H1 (cell line): ENCODE results near the gene PTPN18. TPM values are rescaled to one million over a fixed set of nuclear protein-coding genes. Genes with fewer than 3 reads are reported as not detected.

Source experiments
- CTCF ChIA-PET: fragments of 300-600 bp; sonication (Branson Sonifier 250); formaldehyde crosslinking; loops from one replicate; lab custom pipeline; 2021; ENCODE audit not compliant: partially characterized antibody; lab: Charles Lee
- POLR2A ChIA-PET: fragments of 300-600 bp; sonication (Branson Sonifier 250); formaldehyde crosslinking; loops from one replicate; lab custom pipeline; 2021; ENCODE audit warnings: inconsistent platforms; ENCODE audit not compliant: partially characterized antibody; lab: Charles Lee
- DNase-seq, 2 experiments: peaks; one replicate each; pipeline versions ENCODE4 v3.0.0 to v3.0.0-alpha.2; 2010 to 2022; ENCODE audit warnings: low spot score in 2 of 2, low read depth in 1 of 2, mixed read lengths in 1 of 2
- FAIRE-seq: peaks from 2 replicates; lab custom pipeline; 2011; peaks lifted over from hg19 to GRCh38; lab: Jason Lieb, UNC
- H2AFZ ChIP-seq: 2 replicates; pipeline ENCODE4 v1.8.1; 2012; ENCODE audit warnings: low read length, inconsistent platforms
- H2AK5ac ChIP-seq: 2 replicates; pipeline ENCODE4 v1.6.1; 2013; ENCODE audit warnings: low read depth, low read length
- H2BK120ac ChIP-seq: replicated peaks from 2 replicates; pipeline ENCODE3; 2013; ENCODE audit warnings: low read depth, low read length, inconsistent platforms
- H2BK12ac ChIP-seq: 2 replicates; pipeline ENCODE4 v1.6.1; 2013; ENCODE audit warnings: low read depth, low read length
- H2BK15ac ChIP-seq: 2 replicates; pipeline ENCODE4 v1.6.1; 2013; ENCODE audit warnings: low read length
- H2BK20ac ChIP-seq: 2 replicates; pipeline ENCODE4 v1.6.1; 2013; ENCODE audit warnings: low read length
- H2BK5ac ChIP-seq: 2 replicates; pipeline ENCODE4 v1.6.1; 2013; ENCODE audit warnings: low read depth, low read length
- H3K14ac ChIP-seq: 2 replicates; pipeline ENCODE4 v1.6.1; 2013; ENCODE audit warnings: inconsistent platforms; ENCODE audit not compliant: insufficient read length
- H3K18ac ChIP-seq: 2 replicates; pipeline ENCODE4 v1.6.1; 2013; ENCODE audit warnings: low read length; ENCODE audit errors: extremely low read depth
- H3K23ac ChIP-seq: 2 replicates; pipeline ENCODE4 v1.6.1; 2013; ENCODE audit warnings: inconsistent platforms; ENCODE audit not compliant: insufficient read length
- H3K23me2 ChIP-seq: 2 replicates; pipeline ENCODE4 v1.6.1; 2013; ENCODE audit warnings: low read depth, low read length
- H3K27ac ChIP-seq: 2 replicates; pipeline ENCODE4 v1.6.1; 2011; ENCODE audit warnings: low read depth, low read length, inconsistent platforms
- H3K27me3 ChIP-seq, 4 experiments: replicated peaks in 1 of 4; 1 replicate in 1 of 4; 2 replicates in 3 of 4; pipeline versions ENCODE4 v1.6.1 to v1.8.1; 2011 to 2013; ENCODE audit warnings: low read length in 3 of 4, mild to moderate bottlenecking in 3 of 4, inconsistent platforms in 2 of 4, mixed read lengths in 2 of 4, moderate library complexity in 1 of 4; ENCODE audit not compliant: control insufficient read depth in 3 of 4, insufficient read depth in 3 of 4; ENCODE audit errors: extremely low read depth in 1 of 4
- H3K36me3 ChIP-seq, 4 experiments: 2 replicates each; pipeline versions ENCODE4 v1.6.1 to v1.8.1; 2011 to 2013; ENCODE audit warnings: mild to moderate bottlenecking in 4 of 4, low read length in 3 of 4, moderate library complexity in 2 of 4, control low read depth in 1 of 4, inconsistent platforms in 1 of 4; ENCODE audit not compliant: insufficient read depth in 4 of 4, control insufficient read depth in 2 of 4
- H3K4ac ChIP-seq: replicated peaks from 2 replicates; pipeline ENCODE3; 2013; ENCODE audit warnings: low read length, low read depth, mixed read lengths, inconsistent platforms; ENCODE audit not compliant: insufficient read length
- H3K4me1 ChIP-seq, 4 experiments: replicated peaks in 1 of 4; 1 replicate in 1 of 4; 2 replicates in 3 of 4; pipeline versions ENCODE4 v1.6.1 to v1.8.1; 2011 to 2013; ENCODE audit warnings: low read length in 3 of 4, inconsistent platforms in 2 of 4, mixed read lengths in 1 of 4; ENCODE audit not compliant: insufficient read depth in 4 of 4, control insufficient read depth in 3 of 4
- H3K4me2 ChIP-seq, 2 experiments: 2 replicates each; pipeline versions ENCODE4 v1.6.1 to v1.8.1; 2011 to 2013; ENCODE audit warnings: low read depth in 2 of 2, low read length in 2 of 2, control low read depth in 1 of 2, inconsistent platforms in 1 of 2, mild to moderate bottlenecking in 1 of 2; ENCODE audit not compliant: insufficient read depth in 1 of 2
- H3K4me3 ChIP-seq, 4 experiments: fragments of 200-600, 300-600 bp in 1 of 4; sonication (generic), shearing (Covaris generic), sonication (Bioruptor Twin) in 1 of 4; 2 replicates each; pipeline versions ENCODE4 v1.5.1 to v1.8.1; 2011 to 2016; ENCODE audit warnings: low read length in 4 of 4, low read depth in 3 of 4, control low read depth in 2 of 4, inconsistent platforms in 2 of 4, mild to moderate bottlenecking in 2 of 4, mixed read lengths in 1 of 4, moderate library complexity in 1 of 4; ENCODE audit not compliant: insufficient read depth in 2 of 4; ENCODE audit errors: extremely low read depth in 1 of 4
- H3K56ac ChIP-seq: replicated peaks from 2 replicates; pipeline ENCODE3; 2013; ENCODE audit warnings: low read depth, mild to moderate bottlenecking, mixed read lengths, low read length, inconsistent platforms; ENCODE audit not compliant: insufficient read length
- H3K79me1 ChIP-seq: 2 replicates; pipeline ENCODE4 v1.6.1; 2013; ENCODE audit warnings: low read depth, low read length, control low read depth
- H3K79me2 ChIP-seq, 2 experiments: 2 replicates each; pipeline versions ENCODE4 v1.6.1 to v1.8.1; 2012 to 2013; ENCODE audit warnings: low read length in 2 of 2, mild to moderate bottlenecking in 2 of 2, inconsistent platforms in 1 of 2; ENCODE audit not compliant: insufficient read depth in 2 of 2, control insufficient read depth in 1 of 2
- H3K9ac ChIP-seq, 4 experiments: replicated peaks in 1 of 4; 1 replicate in 1 of 4; 2 replicates in 3 of 4; pipeline versions ENCODE4 v1.6.1 to v1.8.1; 2011 to 2013; ENCODE audit warnings: low read depth in 3 of 4, low read length in 3 of 4, control low read depth in 2 of 4, mild to moderate bottlenecking in 2 of 4, moderate library complexity in 2 of 4, inconsistent platforms in 1 of 4; ENCODE audit errors: extremely low read depth in 1 of 4
- H3K9me3 ChIP-seq, 2 experiments: 2 replicates each; pipeline versions ENCODE4 v1.6.1 to v1.8.1; 2012 to 2013; ENCODE audit warnings: mild to moderate bottlenecking in 2 of 2, moderate library complexity in 2 of 2, control low read depth in 1 of 2, inconsistent platforms in 1 of 2, low read depth in 1 of 2, low read length in 1 of 2, mixed read lengths in 1 of 2; ENCODE audit not compliant: insufficient read depth in 2 of 2
- H4K20me1 ChIP-seq, 2 experiments: replicated peaks in 1 of 2; 2 replicates each; pipeline versions ENCODE3 to v1.8.1; 2011 to 2013; ENCODE audit warnings: inconsistent platforms in 2 of 2, low read length in 2 of 2, mild to moderate bottlenecking in 1 of 2; ENCODE audit not compliant: insufficient read depth in 2 of 2, control insufficient read depth in 1 of 2
- H4K5ac ChIP-seq: 2 replicates; pipeline ENCODE4 v1.6.1; 2013; ENCODE audit warnings: low read length, low read depth, mixed read lengths, inconsistent platforms; ENCODE audit not compliant: insufficient read length
- H4K8ac ChIP-seq: 2 replicates; pipeline ENCODE4 v1.8.0; 2013; ENCODE audit warnings: mild to moderate bottlenecking, moderate library complexity, low read length, inconsistent platforms; ENCODE audit not compliant: insufficient read depth; ENCODE audit errors: extremely low read depth
- H4K91ac ChIP-seq: replicated peaks from 2 replicates; pipeline ENCODE3; 2013; ENCODE audit warnings: low read length, mixed read lengths, inconsistent platforms; ENCODE audit not compliant: insufficient read length
- EGR1 ChIP-seq: IDR thresholded peaks from 2 replicates; pipeline ENCODE4 v1.6.1; 2011; ENCODE audit warnings: low read depth, low read length, borderline replicate concordance
- JUND ChIP-seq: IDR thresholded peaks from 2 replicates; pipeline ENCODE4 v1.6.1; 2011; ENCODE audit warnings: mild to moderate bottlenecking, improper control_type of control experiment, low read length
- RBBP5 ChIP-seq: IDR thresholded peaks from 2 replicates; pipeline ENCODE4 v1.7.1; 2012; ENCODE audit warnings: low read depth, mild to moderate bottlenecking, inconsistent platforms, low read length, moderate library complexity, borderline replicate concordance
- TCF12 ChIP-seq: IDR thresholded peaks from 2 replicates; pipeline ENCODE4 v1.6.1; 2011; ENCODE audit warnings: low read depth, mild to moderate bottlenecking, low read length
- WGBS, 2 experiments: shearing (Covaris generic) in 1 of 2; methylation state at CpG; one replicate each; pipeline versions ENCODE4 v1.1.6 to v1.1.7; 2013 to 2015; ENCODE audit warnings: low lambda C conversion rate in 2 of 2, mixed read lengths in 2 of 2, inconsistent platforms in 1 of 2, low coverage in 1 of 2, missing lambda C conversion rate in 1 of 2; ENCODE audit not compliant: insufficient replicate concordance in 2 of 2, insufficient coverage in 1 of 2, insufficient read length in 1 of 2; ENCODE audit errors: extremely low coverage in 1 of 2, missing lambda C conversion rate in 1 of 2; 5-methylcytosine and 5-hydroxymethylcytosine counted together
- polyA plus RNA-seq, 7 experiments: library from polyadenylated mRNA; depleted of rRNA in 3 of 7; stranded (reverse) in 5 of 7; unstranded in 2 of 7; fragments of >200 nt in 5 of 7; fragments of 200-250 nt in 2 of 7; gene quantifications; 1 replicate in 5 of 7; 2 replicates in 1 of 7; 4 replicates in 1 of 7; pipeline versions ENCODE4 v1.2.1 to v1.2.3, GENCODE V29; 2011 to 2013; ENCODE audit warnings: missing spikeins in 2 of 7, mixed read lengths in 2 of 7
- total RNA-seq: library from RNA; stranded (reverse); fragmentation: NEBNext Ultra II Directional; extraction: Animal tissue kit (Norgen Biotek cat#: 25700); gene quantifications from 2 replicates; pipeline ENCODE4 v1.2.1, GENCODE V29; 2021

The PTPN18 gene
- total and polyA plus RNA-seq, 2 of the 8 experiments (the other 6 are each of a cell fraction or from before 2014, with no cell fraction given), result 13.2 to 14.7 TPM

DNA sequence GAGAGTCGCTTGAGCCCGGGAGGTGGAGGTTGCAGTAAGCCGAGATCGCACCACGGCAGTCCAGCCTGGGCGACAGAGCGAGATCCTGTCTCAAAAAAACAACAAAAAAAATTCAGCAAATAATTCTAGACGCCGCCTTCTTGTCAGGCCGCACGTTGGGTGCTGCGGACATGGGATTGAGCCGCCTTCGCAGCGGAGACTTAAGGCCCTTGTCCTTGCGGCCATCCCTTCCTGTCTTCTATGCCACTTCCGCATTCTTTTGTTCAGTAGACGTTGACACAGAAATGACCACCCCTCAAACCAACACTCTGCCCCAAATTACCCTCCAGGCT lies 15.8 kb downstream of the PTPN18 start:
- POLR2A ChIA-PET, result interaction anchor here (1.1 to 1.2 kb wide), 3 partner anchors 20 to 29 kb away, joined by 4 to 6 read pairs (median 4); partner anchors contain the start of gene IMP4
- H3K9ac ChIP-seq, result peak overlapping the region in 2 of 4 experiments; percentile 56 to 67; a peak in 4 of 7 replicates

More for the DNA sequence above, 15.8 kb downstream of the PTPN18 start:
- Histone ChIP-seq H2AFZ (peak overlapping the region; percentile 87), H3K79me2 (no peaks in the 10 kb centered on the region), H3K4ac (no peak overlapping the region), H3K4me2 (peak overlapping the region; percentile 70 to 81), H4K91ac (peak overlapping the region; percentile 96), H3K18ac (0 out of 2 replicates have a peak overlapping the region, but pooled peaks have one; percentile 85), H3K27ac (no peak overlapping the region), H2BK12ac (0 out of 2 replicates have a peak overlapping the region, but pooled peaks have one; percentile 18), H4K8ac (peak overlapping the region; percentile 70; the same call in 1 of the 2 replicates), H3K23me2 (peaks cover 3% of the 10 kb centered on the region; the same call in 1 of the 2 replicates), H3K4me1 (peaks cover 0 to 13% (median 5%) of the 10 kb centered on the region in 4 experiments; a peak in 5 of 7 replicates), H3K23ac (no peak overlapping the region), H3K4me3 (peak overlapping the region; percentile 64 to 88 (median 80)), H3K36me3 (no peaks in the 10 kb centered on the region), H2BK5ac (peak overlapping the region; percentile 83; the same call in 1 of the 2 replicates), H4K20me1 (no peaks in the 10 kb centered on the region), H3K9me3 (no peaks in the 10 kb centered on the region), H2BK20ac (0 out of 2 replicates have a peak overlapping the region, but pooled peaks have one; percentile 32), H3K14ac (no peak overlapping the region), H3K56ac (peak overlapping the region; percentile 32), H3K79me1 (peaks cover 6% of the 10 kb centered on the region; the same call in 1 of the 2 replicates), H3K27me3 (peaks cover 0 to 2% (median 0%) of the 10 kb centered on the region in 4 experiments; a peak in 1 of 7 replicates), H2AK5ac (no peak overlapping the region), H4K5ac (peak overlapping the region; percentile 66), H2BK120ac (no peak overlapping the region), H2BK15ac (0 out of 2 replicates have a peak overlapping the region, but pooled peaks have one; percentile 46)
- CTCF ChIA-PET, result interaction anchor here (1.3 to 1.8 kb wide), 2 partner anchors 9 to 29 kb away, joined by 3 to 4 read pairs; partner anchors contain the start of gene IMP4
- DNase-seq (no peak), FAIRE-seq (no peak)
- no peak for TF ChIP-seq JUND
- TF ChIP-seq RBBP5, result no peak
- no peak for TF ChIP-seq TCF12
- TF ChIP-seq EGR1, result no peak
- 60% methylated on average over 18 of the region's 18 CpGs; no CpG with 5 or more reads in 1 of the 2 experiments for WGBS, 2 experiments
